SHP77 (cell line): ENCODE data around the gene SACS.

Experiments used
- DNase-seq, 2 experiments: peaks; one replicate each; lab custom pipeline; 2025; lab: John Stamatoyannopoulos, UW

SACS gene

DNA sequence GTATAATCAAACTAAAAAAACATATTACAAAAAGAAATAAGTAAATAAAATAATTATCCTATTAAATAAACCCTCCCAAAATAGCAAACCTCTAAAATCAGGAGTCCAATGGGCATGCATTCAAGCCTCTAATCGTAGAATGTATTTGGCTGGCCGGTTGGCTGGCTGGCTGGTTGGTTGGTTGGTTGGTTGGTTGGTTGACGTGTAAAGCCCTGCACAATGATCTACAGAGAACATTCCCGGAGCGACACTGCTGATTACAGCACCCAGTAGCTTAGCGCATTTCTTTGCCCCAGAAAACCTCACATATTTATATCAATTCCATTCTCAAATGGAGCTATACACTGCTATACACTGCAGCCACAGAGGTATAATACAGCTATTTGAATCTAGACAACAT is 65.6 kb downstream of the SACS start:
- DNase-seq = no peak

DNA sequence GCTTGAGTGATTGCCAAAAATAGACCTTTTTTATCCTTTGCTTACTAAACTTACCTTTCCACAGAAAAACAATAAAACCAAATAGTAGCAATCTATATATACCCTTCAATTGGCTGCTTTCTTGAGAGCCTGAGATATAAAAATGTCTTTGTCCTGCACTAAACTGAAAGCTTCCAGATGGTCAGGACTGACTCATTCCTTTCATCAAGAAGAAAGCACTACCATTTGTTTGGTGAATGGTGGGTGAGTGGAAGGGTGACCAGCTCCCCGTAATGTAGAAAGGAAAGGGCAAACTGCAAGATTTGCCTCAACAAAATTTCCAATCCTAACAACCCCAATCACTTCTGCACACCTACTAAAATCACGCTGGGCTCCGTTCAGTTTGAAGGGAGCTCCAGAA is 67.8 kb downstream of the SACS start:
- no peak for DNase-seq

DNA sequence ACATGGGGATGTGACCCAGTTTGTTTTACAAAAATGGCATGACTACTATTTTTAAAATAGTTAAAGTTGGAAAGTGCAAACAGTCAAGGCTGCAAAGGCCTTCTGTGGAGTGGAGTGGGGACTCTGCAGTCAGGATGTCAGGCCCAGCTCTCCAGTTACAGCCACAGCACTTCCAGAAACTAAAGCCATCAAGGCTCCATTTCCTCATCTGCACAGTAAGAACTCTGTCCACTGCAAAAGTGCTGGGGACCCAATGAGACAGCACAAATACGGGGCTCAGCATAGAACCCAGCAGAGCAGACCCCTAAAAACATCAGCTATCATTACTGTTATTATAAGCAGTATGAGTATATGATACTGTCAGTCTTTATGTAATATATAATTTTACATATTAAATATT is 73.6 kb downstream of the SACS start:
- no peak for DNase-seq

DNA sequence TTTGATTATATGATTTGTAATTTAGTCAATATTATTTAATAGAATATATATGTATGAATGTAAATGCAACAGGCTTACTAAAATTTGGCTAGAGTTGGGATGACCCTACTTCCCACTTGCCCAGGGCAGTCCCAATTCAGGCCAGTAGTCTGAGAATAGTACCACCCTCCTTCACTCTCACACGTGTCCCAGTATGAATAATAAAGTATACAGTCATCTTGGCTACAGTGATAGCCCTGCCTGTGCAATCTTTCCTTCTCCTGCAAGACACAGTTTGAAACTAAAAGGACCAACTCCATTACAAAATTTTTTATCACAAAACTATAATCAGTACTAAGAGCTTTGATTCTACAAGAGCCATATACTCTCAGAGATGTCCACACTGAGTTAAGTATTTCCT is 76.2 kb downstream of the SACS start:
- DNase-seq = no peak

DNA sequence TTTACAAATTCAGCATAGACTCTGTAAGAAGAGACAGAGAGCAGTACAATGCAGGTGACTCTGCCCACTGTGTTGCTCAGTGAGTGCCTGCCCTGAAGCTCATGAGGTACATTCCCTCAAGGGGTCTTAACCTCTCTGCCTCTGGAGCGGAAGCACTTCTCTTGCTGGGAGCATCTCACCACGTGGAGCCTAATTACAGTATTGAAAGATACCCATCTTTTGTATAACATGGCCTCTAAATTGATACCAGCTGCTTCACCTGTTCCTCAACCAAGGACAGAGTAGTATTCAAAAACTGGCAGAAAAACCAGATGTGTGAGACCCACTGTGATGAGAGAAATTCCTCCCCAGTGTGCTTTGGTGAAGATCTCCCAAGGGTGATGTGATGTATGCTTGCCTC is 77.1 kb downstream of the SACS start:
- no peak for DNase-seq

DNA sequence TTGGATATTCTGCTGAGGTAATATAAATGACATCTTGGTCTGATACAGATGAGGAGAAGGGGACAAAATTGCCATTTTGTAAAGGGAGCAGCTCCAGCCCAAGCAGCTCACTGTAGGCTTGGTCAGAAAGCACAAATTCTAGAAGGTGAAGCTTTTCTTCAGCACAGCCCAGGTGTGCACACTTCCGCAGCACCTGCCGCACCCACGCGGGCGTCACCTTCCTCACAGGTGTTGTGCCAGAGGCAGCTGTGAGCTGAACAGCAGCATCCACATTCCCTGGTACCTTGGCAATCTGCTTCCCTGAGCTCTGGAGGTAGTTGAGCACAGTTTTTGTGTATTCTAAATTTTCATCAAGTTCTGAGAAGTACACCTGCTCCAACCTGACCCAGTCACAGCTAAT is 79.0 kb downstream of the SACS start:
- DNase-seq = no peak

DNA sequence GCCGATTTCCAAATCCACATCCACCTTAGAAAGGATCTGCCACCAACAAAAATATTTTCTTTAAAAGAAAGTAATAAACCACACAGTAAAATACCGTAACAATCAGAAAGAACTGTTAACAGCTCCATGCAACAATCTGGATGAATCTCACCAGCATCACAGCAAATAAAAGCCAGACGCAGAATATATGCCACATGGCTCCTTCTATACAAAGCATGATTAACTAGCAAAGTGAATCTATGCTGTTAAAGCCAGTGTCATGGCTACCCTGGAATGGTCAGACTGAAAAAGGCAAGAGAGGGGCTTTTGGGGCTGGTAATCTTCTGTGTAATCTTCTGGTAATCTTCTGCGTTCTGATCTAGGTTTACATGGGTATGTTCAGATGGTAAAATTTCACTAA is 81.3 kb downstream of the SACS start:
- no peak for DNase-seq

DNA sequence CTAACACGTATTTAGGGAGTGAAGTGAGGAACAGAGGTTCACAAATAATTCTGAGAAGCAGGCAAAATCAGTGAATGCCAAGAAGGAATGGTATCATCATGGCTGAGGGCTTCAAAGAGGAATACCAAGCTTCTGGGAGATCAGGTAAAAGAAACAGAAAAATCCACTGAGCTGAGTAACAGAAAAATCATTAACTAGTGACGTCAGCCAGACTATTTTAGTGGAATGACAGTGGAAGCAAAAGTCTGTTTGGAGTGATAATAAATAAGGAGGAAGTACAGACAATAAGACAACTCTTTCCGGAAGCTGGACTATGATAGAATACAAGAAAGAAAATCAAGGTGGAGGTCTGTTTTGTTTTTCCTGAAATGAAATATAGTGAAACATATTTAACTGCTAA is 83.5 kb downstream of the SACS start:
- DNase-seq = no peak

DNA sequence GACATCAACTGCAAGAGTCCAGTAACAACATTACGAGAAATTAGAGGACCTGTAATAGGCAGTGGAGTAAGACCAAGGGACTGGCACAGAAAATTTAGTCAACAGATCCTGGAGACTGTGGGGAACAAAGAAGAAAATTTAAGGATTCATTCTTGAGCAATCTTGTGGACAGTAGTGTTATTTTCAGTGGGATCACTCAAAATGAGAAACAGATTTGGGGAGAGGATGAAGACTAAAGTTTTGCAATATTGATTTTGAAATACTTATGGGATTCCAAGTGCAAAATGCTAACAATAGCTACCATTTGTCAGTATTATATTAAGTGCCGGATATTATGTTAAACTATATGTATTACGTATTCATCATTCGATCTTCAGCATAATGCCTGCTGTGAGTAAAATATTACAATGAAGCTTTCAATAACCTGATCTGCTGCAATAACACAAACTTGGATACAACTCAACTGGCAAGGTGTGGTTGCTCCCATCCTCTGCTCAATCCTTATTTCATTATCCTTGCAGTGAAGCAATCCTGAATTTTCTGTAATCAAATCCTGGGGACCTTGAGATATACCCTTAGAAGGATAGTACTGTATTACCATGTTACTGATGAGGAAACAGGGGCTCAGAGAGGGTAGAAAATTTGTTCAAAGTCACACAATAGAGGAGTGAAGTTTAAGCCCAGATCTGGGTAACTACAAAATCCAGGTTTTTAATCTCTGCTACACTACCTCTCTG is 84.2 kb downstream of the SACS start:
- DNase-seq = no peak

DNA sequence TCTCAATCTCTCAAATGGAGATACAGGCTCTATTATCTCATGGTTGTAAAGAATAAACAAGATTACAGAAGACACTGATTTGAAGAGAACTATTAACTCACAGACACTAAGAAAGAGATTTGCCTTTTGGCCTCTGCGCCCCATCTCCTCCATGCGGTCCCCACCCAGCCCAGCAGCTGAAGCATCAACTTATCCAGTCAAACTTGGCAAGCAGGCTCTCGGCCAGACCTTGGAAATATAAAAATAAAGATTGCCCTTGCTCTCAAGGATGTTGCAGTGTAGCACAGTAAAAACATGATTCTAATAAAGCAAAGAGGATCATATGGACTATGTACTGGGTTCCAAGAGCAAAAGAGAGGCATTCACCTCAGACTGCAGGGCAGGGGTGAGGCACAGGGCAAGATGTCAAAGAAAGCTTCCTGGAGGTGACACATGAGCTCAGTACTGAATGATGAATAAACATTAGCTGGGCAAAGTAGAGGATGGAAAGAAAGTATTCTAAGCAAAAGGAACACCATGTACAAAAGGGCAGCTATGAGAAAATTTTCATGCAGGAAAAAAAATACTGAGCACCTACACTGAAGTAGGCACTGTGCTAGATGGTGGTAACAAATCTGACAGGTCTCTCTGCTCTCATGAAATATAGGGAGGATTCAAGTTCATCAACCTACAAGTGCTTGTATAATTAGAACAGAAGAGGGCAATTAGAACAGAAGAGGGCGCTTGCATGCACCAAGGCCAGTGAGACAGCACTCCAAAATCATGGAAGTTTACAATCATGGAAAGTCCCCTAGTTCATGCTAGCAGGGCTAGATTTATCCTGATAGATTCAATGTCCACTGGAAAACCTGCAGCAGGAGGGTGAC is 85.0 kb downstream of the SACS start:
- DNase-seq = no peak

DNA sequence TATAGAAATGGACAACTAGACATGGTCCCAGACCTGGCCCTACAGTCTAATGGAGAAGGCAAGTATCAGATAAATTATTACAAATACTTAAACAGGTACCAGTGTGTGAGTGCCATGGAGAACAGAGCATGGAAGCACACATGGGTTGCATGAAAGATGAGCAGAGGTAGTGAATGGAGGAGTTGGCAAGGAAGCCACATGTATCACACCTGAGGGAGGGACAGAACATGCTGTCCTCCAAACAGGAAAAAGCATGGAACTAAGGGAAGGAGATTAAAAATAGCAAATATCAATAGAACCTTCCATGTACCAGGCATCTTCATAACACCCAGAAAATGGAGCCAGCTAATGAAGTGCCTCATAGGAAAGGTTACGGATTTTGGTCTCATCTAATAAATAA is 85.9 kb downstream of the SACS start:
- DNase-seq = no peak

DNA sequence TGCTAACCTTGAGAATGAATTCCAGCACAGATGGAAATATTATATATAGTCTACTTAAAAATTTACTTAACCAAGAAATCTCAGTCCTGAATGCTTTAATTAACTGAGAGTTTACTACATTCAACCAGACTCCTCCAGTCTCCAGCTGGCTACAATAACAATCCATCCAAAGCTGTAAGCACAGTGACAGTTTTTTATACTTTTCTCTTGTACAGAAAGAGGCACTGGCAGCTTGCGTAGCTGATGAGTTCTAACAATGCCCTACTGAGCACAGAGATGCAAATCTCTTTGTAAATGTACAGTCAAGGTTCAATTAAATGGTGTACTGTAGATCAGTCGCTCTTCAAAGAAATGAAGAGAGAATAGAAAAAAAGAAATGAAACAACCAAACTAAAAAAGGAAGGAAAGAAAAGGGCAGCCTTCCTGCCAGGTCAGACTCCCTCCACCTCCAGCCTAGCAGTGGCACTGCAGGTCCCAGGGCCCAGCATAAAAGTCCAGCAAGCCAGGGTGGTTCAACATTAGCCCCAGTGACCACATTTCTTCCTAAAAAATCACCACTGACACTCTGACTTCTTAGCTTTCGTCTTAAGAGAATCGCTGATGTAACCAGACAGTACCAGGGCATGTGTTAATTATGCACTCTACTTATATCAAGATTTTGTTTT is 88.4 kb downstream of the SACS start:
- DNase-seq = no peak

DNA sequence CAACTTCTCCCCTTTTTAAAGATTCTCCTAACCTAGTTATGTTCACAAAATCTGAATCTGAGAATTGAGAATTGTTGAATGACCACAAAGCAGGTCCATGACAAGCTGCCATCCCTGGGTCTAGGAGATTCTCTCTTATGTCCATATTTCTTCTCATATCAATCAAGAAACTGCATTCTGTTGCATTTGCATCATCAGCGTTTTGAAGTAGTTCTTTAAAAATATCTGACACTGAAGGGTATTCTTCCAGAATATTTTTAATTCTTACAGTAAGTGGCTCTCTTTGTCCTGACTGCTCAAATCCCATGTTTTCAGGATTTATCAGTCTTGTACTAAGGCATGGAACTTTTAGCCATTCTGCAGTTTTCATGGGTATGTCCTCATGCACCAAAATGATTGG is 94.3 kb downstream of the SACS start:
- no peak for DNase-seq

DNA sequence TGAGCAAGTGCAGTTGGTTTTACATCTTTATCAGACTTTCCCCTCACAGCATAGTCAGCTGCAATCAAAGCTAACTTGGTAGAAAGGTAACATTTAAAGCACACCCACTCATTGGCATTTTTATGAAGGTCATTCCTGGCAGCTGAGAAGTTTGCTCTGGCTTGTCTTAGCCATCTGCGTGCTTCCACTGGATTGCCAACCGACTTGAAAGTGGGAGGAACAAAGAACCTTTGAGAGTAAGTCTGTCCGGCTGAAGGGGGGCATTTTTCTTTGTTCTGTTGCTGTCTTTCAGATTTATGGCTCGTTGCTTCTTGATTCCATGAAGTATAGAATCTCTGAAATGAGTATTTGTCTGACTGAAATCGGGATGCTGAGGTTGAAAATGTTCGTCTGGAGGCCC is 103.1 kb downstream of the SACS start:
- no peak for DNase-seq

DNA sequence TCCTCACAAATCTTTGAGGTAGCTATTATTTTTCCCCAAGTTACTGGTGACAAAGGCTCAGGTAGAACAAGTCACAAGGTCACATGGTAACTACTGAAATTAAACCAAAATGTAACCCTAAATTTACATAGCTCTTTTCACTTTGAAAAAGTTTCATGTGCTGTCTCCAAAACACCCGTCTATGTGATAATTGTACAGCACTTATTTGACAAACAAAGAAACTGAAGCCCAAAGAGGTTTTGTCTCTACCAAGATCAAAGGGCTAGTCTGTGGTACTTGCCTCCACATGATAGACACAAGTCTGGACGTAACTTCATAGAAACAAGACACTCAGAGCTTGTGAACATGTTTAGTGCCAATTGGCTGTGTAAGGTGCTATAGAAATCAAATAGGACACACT is 108.3 kb downstream of the SACS start:
- DNase-seq = no peak

DNA sequence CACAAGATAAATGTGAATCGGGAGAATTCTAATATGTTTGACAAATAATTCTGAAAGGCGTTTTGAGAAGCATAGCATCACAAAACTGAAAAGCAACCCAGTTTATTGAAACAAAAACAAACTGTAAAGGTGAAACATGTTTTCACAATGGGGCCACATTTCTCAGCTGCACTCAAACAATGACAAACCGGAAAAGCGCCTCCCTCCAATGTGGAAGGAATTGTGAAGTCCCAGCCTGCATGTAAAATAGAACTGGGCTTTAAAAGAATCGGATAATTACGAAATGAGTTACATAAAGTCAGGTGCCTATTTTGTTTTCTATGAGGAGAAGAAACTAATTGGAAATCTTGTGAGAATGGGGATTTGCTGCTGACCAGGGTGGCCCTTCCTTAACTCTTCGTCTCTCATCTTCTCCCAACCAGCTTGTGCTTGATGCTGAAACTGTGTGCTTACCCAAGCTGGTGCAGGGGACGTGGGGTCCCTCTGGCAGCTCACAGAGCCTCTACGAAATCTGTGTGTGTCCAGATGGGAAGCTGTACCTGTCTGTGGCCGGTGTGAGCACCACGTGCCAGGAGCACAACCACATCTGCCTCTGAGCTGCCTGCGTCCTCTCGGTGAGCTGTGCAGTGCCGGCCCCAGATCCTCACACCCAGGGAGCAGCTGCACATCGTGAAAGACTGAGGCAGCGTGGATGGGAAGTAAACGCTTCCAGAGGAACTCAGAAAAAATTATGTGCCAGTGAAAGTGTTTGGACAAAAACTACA is 109.4 kb downstream of the SACS start:
- no peak for DNase-seq

DNA sequence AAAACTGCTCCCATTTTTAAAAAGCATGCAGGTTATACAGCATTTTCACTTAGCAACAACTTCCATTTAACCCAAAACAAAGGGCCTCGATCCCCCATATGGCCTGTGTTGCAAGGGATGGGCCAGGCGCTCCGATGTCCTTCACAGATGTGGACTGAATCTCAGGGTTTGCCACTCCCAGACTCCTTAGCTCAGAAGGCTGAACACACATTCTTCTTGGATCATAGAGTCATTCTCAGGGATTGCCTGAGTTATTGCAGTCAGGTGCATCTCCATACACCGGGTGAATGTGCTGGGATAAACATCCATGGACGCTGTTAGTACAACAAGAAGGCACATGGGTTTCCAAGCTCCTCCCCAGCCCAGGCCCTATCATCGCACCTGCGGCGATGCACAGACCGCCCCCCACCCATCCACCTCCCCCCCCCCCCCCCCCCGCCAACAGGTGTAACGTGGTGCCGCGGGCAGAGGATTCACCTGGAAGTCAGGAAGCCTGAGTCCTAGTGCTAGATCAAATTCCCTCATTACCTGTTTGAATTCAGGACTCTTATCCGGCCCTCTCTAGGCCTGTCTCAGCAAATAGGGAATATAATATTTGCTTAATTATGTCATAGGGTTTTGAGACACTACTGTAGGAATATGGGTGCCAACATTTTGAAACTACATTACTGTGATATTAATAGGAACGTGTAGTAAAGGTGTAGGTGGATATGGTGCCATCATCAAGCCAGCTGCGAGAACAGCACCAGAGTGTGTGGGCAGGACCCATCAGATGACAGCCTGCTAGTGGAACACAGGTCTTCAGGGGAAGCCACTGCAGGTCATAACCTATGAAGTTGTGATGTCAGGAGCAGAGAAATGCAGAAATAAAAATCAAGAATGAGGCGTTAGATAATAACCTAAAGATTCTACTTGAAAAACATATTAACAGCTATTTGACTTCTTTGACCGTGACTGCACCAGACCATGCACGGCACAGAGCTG is 110.9 kb downstream of the SACS start:
- DNase-seq = no peak

DNA sequence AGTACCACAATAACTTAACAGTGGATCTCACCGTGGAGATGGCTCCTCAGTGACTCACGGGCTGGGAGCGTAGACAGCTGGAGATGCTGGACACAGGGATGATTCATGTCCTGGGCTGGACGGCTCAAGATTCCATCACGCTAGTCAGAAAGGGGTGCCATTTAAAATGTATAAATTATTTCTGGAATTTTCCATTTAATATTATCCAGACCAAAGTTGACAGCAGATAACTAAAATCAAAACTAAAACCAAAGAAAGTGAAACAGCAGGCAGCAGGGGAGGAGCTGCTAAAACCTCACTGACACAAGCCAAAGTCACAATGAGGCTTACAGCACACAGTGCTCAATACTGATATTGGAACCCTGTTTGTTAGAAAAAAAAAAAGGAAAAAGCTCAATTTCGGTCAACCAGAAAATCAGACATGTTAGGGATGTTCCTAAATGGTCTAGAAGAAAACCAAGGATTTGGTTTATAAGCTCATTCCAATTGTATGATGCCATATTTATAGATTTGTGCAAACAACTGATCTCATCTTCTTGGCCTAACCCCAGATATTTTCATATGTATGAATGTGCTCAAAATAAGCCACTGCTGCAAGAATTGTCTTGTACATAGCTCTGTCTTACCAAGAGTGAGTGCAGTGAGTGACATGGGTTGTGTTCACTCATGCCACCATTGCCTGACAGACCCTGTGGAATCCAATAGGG is 111.8 kb downstream of the SACS start:
- DNase-seq = no peak

DNA sequence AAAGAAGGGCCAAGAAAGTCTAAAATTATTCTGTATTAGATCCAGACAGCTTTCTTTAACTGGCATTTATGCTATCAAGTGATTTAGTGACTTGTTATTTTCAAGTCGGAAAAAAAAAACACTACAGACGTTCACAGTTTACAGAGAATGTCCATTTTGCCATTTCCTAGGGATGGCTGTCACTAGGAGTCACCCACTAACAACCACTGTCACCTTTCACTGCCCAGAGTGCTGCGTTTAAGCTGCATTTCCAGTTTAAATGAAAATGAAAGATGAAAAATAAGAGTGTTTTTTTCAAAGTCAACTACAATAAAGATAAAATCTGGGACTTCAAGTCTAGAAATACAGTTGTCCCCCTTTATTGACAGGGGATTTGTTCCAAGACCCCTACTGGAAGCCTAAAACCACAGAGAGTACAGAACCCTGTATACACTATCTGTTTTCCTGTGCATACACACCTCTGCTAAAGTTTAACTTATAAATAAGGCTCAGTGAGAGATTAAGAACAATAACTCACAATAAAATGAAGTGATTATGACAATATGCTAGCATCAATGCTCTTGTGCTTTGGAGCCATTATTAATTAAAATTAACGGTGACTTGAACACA is 112.5 kb downstream of the SACS start:
- DNase-seq = no peak

DNA sequence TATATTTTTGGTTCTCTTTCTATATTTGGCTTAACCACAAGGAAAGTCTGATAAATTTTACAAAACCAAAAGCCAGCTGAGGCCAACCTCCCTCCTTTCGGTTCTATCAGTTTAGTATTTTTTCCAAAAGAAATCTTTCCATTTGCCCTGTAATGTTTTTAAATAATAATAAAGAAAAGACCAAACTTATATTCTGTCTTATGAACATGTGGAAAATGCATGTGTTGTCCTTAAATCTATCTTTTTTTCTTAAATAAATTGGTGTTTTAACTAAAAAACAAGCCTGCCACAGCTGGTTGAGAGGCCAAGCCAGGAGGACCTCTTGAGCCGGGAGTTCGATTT is 113.6 kb downstream of the SACS start:
- DNase-seq = no peak
